ENCODE results near the gene PDGFD.

DNA sequence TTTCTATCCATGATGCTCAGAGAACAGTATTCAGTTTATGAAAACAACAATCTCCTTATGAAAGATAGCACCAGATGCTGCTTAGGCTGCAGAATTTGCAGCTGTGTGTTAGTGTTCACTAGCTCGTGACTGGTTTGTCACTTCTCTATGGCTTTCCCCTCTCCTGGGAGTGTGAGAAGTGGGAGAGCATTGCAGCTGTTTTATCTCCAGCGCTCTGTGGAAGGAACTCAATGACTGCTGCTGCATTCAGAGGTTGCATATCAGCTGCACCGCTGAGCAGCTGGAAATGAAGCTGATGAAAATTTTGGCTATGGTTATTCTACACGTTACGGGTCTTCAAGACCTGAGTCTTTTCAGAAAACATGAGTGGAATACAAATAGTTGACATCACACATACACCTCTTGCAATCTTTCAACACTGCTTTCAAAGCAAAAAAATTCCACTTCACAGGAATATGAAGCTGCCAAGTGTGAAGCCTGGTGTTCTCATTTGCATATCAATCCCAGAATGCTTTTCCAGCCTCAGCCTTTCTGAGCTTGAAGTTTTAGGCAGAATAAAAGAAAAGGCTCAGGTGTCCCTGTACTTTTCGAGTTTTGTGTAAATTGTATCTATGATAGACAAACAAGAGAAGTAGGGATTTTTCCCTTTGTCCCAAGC lies 276.8 kb downstream of the PDGFD start:
- TF ChIP-seq POLR2AphosphoS5 (IDR thresholded peaks at IDR 0.05; ENCODE audit: low read depth, low read length) (no peak), SIN3A (IDR thresholded peaks at IDR 0.05; ENCODE audit: borderline replicate concordance, low read depth, low read length) (no peak), EP300 (IDR thresholded peaks at IDR 0.05; ENCODE audit: borderline replicate concordance in 1 of 2, low read depth in 1 of 2, low read length in 1 of 2) (no peak), RAD21 (IDR thresholded peaks at IDR 0.05; ENCODE audit: low read length) (no peak), FOXM1 (IDR thresholded peaks at IDR 0.05; ENCODE audit: low read depth) (no peak), EZH2phosphoT487 (IDR thresholded peaks at IDR 0.05; ENCODE audit: borderline replicate concordance, low read depth) (no peak), JUND (IDR thresholded peaks at IDR 0.05) (no peak), RFX5 (IDR thresholded peaks at IDR 0.05; ENCODE audit: low read length) (no peak)
- TF ChIP-seq, protein P1, sequence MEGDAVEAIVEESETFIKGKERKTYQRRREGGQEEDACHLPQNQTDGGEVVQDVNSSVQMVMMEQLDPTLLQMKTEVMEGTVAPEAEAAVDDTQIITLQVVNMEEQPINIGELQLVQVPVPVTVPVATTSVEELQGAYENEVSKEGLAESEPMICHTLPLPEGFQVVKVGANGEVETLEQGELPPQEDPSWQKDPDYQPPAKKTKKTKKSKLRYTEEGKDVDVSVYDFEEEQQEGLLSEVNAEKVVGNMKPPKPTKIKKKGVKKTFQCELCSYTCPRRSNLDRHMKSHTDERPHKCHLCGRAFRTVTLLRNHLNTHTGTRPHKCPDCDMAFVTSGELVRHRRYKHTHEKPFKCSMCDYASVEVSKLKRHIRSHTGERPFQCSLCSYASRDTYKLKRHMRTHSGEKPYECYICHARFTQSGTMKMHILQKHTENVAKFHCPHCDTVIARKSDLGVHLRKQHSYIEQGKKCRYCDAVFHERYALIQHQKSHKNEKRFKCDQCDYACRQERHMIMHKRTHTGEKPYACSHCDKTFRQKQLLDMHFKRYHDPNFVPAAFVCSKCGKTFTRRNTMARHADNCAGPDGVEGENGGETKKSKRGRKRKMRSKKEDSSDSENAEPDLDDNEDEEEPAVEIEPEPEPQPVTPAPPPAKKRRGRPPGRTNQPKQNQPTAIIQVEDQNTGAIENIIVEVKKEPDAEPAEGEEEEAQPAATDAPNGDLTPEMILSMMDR (IDR thresholded peaks at IDR 0.05) = no peak
- TF ChIP-seq, protein P2, sequence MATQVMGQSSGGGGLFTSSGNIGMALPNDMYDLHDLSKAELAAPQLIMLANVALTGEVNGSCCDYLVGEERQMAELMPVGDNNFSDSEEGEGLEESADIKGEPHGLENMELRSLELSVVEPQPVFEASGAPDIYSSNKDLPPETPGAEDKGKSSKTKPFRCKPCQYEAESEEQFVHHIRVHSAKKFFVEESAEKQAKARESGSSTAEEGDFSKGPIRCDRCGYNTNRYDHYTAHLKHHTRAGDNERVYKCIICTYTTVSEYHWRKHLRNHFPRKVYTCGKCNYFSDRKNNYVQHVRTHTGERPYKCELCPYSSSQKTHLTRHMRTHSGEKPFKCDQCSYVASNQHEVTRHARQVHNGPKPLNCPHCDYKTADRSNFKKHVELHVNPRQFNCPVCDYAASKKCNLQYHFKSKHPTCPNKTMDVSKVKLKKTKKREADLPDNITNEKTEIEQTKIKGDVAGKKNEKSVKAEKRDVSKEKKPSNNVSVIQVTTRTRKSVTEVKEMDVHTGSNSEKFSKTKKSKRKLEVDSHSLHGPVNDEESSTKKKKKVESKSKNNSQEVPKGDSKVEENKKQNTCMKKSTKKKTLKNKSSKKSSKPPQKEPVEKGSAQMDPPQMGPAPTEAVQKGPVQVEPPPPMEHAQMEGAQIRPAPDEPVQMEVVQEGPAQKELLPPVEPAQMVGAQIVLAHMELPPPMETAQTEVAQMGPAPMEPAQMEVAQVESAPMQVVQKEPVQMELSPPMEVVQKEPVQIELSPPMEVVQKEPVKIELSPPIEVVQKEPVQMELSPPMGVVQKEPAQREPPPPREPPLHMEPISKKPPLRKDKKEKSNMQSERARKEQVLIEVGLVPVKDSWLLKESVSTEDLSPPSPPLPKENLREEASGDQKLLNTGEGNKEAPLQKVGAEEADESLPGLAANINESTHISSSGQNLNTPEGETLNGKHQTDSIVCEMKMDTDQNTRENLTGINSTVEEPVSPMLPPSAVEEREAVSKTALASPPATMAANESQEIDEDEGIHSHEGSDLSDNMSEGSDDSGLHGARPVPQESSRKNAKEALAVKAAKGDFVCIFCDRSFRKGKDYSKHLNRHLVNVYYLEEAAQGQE (IDR thresholded peaks at IDR 0.05; ENCODE audit: low read depth, low read length) = no peak
- TF ChIP-seq, protein P3, sequence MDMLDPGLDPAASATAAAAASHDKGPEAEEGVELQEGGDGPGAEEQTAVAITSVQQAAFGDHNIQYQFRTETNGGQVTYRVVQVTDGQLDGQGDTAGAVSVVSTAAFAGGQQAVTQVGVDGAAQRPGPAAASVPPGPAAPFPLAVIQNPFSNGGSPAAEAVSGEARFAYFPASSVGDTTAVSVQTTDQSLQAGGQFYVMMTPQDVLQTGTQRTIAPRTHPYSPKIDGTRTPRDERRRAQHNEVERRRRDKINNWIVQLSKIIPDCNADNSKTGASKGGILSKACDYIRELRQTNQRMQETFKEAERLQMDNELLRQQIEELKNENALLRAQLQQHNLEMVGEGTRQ (IDR thresholded peaks at IDR 0.05; ENCODE audit: borderline replicate concordance, low read depth, low read length) = no peak
